ENCODE results near the gene BLNK. TPM values are rescaled to one million over a fixed set of nuclear protein-coding genes. Genes with fewer than 3 reads are reported as not detected.

Gene BLNK
- total RNA-seq, 3 donors from 2014 or later (not counting 1 experiment from before 2014, with no cell fraction given): 0.66 to 4.0 (median 1.5) TPM

DNA sequence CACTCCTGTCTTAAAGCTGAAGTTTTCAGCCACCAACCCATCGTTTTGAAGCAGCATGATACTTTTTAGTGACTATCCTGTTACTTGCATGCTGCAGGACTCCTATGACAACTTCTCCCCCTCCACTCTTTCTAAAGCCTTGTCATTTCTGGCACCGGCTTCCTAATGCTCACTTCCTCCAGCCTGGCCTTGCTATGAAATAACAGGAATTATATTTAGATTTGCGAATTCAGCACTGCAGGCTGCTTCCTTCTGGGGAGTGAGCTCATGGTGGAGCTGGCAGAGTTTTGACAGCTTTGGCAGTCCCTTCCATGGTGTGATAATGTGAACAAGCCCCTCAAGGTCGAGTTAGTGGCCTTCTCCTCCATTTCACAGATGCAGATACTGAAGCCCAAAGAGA is 13.4 kb downstream of the BLNK start:
- no peak overlapping the region for H3K27ac Mint-ChIP-seq
- no peaks in the 10 kb centered on the region for H3K9me3 Mint-ChIP-seq
- no peaks in the 10 kb centered on the region for H3K36me3 Mint-ChIP-seq
- peaks cover 0 to 2% of the 10 kb centered on the region in 2 donors for H3K27me3 Mint-ChIP-seq (ENCODE audit: low read depth in 2 of 2)
- H3K36me3 ChIP-seq (ENCODE audit: control insufficient read depth, insufficient read depth, low read length): no peaks in the 10 kb centered on the region
- intact Hi-C loops (cut with micrococcal nuclease): no loop called here
- DNase-seq (no peak), ATAC-seq (no peak)
- H3K27ac ChIP-seq (ENCODE audit: low read length): no peak overlapping the region
- TF ChIP-seq, protein P1, sequence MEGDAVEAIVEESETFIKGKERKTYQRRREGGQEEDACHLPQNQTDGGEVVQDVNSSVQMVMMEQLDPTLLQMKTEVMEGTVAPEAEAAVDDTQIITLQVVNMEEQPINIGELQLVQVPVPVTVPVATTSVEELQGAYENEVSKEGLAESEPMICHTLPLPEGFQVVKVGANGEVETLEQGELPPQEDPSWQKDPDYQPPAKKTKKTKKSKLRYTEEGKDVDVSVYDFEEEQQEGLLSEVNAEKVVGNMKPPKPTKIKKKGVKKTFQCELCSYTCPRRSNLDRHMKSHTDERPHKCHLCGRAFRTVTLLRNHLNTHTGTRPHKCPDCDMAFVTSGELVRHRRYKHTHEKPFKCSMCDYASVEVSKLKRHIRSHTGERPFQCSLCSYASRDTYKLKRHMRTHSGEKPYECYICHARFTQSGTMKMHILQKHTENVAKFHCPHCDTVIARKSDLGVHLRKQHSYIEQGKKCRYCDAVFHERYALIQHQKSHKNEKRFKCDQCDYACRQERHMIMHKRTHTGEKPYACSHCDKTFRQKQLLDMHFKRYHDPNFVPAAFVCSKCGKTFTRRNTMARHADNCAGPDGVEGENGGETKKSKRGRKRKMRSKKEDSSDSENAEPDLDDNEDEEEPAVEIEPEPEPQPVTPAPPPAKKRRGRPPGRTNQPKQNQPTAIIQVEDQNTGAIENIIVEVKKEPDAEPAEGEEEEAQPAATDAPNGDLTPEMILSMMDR (IDR thresholded peaks at IDR 0.05): no peak
- 42% methylated on average over 4 of the region's 4 CpGs for WGBS (ENCODE audit: insufficient coverage)
- no peaks in the 10 kb centered on the region for H3K9me3 ChIP-seq (ENCODE audit: control insufficient read depth, insufficient read depth, low read length)
- H3K4me3 ChIP-seq (ENCODE audit: low read length): no peak overlapping the region
- no peaks in the 10 kb centered on the region for H3K27me3 ChIP-seq (ENCODE audit: control insufficient read depth, insufficient read depth, low read length)
- no peak overlapping the region for H3K4me3 Mint-ChIP-seq
- H3K4me1 ChIP-seq (ENCODE audit: control insufficient read depth, insufficient read depth, low read length): peaks cover 6% of the 10 kb centered on the region
- no peaks in the 10 kb centered on the region for H3K4me1 Mint-ChIP-seq

DNA sequence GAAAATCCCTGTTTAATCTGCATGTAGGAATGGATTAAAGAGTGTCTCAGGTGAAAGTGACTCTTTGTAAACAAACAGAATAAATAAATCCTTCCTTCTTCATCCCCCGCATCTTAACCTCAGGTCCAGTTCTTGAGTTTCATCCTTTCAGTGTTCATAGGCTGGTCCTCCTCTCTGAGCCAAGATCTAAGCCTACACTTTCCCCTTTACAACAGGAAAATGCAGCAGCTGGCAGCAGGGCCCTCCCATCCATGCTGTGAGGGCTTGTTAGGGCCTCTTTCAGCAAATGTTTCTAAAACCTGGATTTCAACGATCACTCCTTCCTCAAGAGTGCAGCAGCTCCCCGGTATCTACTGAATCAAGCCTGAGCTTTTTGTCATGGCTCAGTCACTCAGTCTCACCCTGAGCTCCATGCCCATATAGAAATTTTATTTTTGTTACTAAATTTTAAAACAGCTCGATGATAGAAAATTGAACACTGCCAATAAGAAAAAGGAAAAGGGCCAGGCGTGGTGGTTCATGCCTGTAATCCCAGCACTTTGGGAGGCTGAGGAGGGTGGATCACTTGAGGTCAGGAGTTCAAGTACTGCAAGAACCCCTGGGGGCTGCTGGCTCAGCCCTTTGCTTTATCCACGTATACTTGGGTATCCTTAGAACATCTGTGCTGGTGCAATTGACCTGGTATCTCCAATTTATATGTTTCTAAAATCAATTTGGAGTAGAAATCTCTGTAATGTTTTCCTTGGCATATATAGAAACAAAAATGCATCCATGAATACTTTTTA is 15.6 kb downstream of the BLNK start:
- DNase-seq (no peak), ATAC-seq (no peak)
- Histone ChIP-seq H3K4me3 (ENCODE audit: low read length) (no peak overlapping the region), H3K4me1 (ENCODE audit: control insufficient read depth, insufficient read depth, low read length) (peaks cover 6% of the 10 kb centered on the region), H3K9me3 (ENCODE audit: control insufficient read depth, insufficient read depth, low read length) (no peaks in the 10 kb centered on the region), H3K27ac (ENCODE audit: low read length) (no peak overlapping the region), H3K36me3 (ENCODE audit: control insufficient read depth, insufficient read depth, low read length) (no peaks in the 10 kb centered on the region), H3K27me3 (ENCODE audit: control insufficient read depth, insufficient read depth, low read length) (no peaks in the 10 kb centered on the region)
- H3K27me3 Mint-ChIP-seq (ENCODE audit: low read depth in 2 of 2): peaks cover 0 to 2% of the 10 kb centered on the region in 2 donors
- no peaks in the 10 kb centered on the region for H3K4me1 Mint-ChIP-seq
- TF ChIP-seq, protein P1 (IDR thresholded peaks at IDR 0.05): no peak
- no peaks in the 10 kb centered on the region for H3K9me3 Mint-ChIP-seq
- H3K4me3 Mint-ChIP-seq: no peak overlapping the region
- intact Hi-C loops (cut with micrococcal nuclease): no loop called here
- no peak overlapping the region for H3K27ac Mint-ChIP-seq
- H3K36me3 Mint-ChIP-seq: no peaks in the 10 kb centered on the region
- 84% methylated on average over 6 of the region's 6 CpGs for WGBS (ENCODE audit: insufficient coverage)

DNA sequence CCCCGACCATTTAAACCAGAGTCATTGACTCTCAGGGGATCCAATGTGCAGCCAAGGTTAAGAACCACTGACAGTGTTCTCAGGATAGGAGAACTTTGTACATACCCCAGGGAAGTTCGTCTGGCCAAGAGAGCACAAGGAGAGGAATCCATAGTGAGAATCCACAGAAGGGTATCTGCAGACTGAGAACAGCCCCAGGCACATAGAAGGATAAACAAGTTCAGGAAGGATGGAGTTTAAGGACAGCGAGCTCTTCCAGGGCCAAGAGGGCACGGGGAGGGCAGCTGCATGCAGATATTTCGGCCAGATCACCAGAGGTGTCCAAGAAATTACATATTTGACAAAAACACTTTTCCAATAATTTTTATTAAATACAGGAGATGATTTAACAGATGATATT is 16.4 kb downstream of the BLNK start:
- no peak overlapping the region for H3K27ac ChIP-seq (ENCODE audit: low read length)
- WGBS (ENCODE audit: insufficient coverage): 90% methylated on average over 3 of the region's 5 CpGs
- H3K4me1 Mint-ChIP-seq: no peaks in the 10 kb centered on the region
- H3K9me3 Mint-ChIP-seq: no peaks in the 10 kb centered on the region
- peaks cover 6% of the 10 kb centered on the region for H3K4me1 ChIP-seq (ENCODE audit: control insufficient read depth, insufficient read depth, low read length)
- H3K36me3 Mint-ChIP-seq: no peaks in the 10 kb centered on the region
- intact Hi-C loops (cut with micrococcal nuclease): no loop called here
- H3K9me3 ChIP-seq (ENCODE audit: control insufficient read depth, insufficient read depth, low read length): no peaks in the 10 kb centered on the region
- DNase-seq (no peak), ATAC-seq (no peak)
- no peaks in the 10 kb centered on the region for H3K36me3 ChIP-seq (ENCODE audit: control insufficient read depth, insufficient read depth, low read length)
- peaks cover 0 to 2% of the 10 kb centered on the region in 2 donors for H3K27me3 Mint-ChIP-seq (ENCODE audit: low read depth in 2 of 2)
- H3K4me3 Mint-ChIP-seq: no peak overlapping the region
- no peaks in the 10 kb centered on the region for H3K27me3 ChIP-seq (ENCODE audit: control insufficient read depth, insufficient read depth, low read length)
- TF ChIP-seq, protein P1 (IDR thresholded peaks at IDR 0.05): no peak
- no peak overlapping the region for H3K27ac Mint-ChIP-seq
- no peak overlapping the region for H3K4me3 ChIP-seq (ENCODE audit: low read length)

DNA sequence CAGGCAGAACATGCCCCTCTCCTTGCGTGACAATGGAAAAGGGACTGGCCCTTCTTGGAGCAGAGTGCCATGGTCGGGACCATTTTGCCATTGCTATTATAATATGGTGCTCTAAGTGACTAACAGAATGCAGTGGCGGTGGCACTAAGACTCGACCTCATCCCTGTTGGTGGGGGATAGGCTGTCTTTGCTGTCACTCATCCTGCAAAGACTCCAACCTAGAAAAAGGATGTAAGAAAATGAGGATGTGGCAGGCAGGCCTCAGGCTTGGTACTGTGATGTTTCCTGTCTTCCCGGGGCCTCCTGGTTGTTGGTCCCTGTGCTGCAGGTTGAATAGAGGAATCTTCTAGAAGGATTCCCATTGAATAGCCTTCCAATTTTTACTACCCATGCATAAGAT is 18.6 kb downstream of the BLNK start:
- intact Hi-C loops (cut with micrococcal nuclease): no loop called here
- Mint-ChIP-seq H3K4me3 (no peak overlapping the region), H3K27ac (no peak overlapping the region), H3K36me3 (no peaks in the 10 kb centered on the region), H3K27me3 (ENCODE audit: low read depth in 2 of 2) (peaks cover 0 to 2% of the 10 kb centered on the region in 2 donors), H3K9me3 (no peaks in the 10 kb centered on the region), H3K4me1 (no peaks in the 10 kb centered on the region)
- Histone ChIP-seq H3K36me3 (ENCODE audit: control insufficient read depth, insufficient read depth, low read length) (no peaks in the 10 kb centered on the region), H3K27me3 (ENCODE audit: control insufficient read depth, insufficient read depth, low read length) (no peaks in the 10 kb centered on the region), H3K27ac (ENCODE audit: low read length) (no peak overlapping the region), H3K4me3 (ENCODE audit: low read length) (no peak overlapping the region), H3K4me1 (ENCODE audit: control insufficient read depth, insufficient read depth, low read length) (no peaks in the 10 kb centered on the region), H3K9me3 (ENCODE audit: control insufficient read depth, insufficient read depth, low read length) (no peaks in the 10 kb centered on the region)
- no peak for ATAC-seq
- TF ChIP-seq, protein P1 (IDR thresholded peaks at IDR 0.05): no peak
- WGBS (ENCODE audit: insufficient coverage): 77% methylated on average over 5 of the region's 5 CpGs
- DNase-seq: no peak
